ENCODE data around the gene CYTH1.

Gene CYTH1

GRCh38 chr17:78781893-78782304 lies at the start of gene CYTH1:
Gene CYTH1, minus strand, starts transcription at chr17:78782273. Its CDS starts 50 bp downstream, at chr17:78782223.
- no peak for DNase-seq

- no peak for DNase-seq
Observed at GRCh38 chr17:78829477-78829876, 47.4 kb upstream of the CYTH1 start.

GRCh38 chr17:78828470-78829185 lies 46.6 kb upstream of the CYTH1 start:
- no peak for DNase-seq

DNA sequence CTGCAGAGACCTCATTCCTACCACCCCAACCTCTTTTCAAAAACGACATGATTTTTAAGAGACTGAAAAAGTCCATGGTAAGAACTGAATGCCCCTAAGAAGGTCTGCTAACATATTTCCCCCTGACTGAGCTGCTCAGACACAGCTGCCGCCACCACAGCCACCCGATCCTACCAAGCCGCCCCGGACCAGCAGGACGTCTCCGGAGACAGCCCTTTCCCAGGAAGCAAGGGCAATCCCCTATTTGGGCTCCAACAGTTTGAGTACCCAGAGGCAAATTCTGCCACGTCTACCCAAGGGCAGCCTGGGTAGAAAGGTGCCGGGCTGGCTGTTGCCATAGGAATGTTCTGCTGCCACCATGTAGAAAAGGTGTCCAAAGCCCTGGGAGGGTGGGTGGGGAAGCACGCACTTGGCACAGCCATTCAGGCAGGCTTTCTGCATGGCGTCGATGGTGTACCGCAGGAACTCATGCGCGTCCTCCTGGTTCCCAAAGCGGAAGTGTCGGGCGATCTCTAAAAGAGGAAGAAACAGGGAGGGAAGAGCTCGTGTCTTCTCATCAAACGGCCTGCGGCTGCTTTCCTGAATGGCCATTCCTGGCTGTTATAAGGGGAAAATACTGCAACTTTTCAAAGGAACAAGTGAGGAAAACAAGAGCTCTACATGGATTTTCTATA lies 44.9 kb upstream of the CYTH1 start:
- DNase-seq: no peak

- no peak for DNase-seq
Observed at GRCh38 chr17:78826421-78826820, 44.3 kb upstream of the CYTH1 start.

DNA sequence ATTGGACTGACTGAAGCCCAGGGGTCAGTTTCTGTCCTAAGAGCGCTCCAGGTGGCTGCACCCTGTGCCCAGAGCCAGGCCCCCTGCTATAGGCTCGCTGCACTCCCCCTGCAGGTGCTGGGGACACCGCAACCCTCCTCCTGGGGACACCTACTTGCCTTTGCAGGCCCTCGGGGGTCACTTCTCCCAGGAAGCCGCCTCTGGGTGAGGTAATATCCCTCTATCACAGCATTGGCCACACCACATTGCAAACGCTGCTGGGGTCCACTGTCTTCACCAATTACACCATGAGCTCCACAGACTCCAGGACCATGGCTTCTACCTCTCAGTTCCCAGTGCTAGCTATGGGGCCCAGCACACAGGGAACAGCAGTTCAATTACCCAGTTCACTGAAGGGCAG lies 43.6 kb upstream of the CYTH1 start:
- DNase-seq: no peak

DNA sequence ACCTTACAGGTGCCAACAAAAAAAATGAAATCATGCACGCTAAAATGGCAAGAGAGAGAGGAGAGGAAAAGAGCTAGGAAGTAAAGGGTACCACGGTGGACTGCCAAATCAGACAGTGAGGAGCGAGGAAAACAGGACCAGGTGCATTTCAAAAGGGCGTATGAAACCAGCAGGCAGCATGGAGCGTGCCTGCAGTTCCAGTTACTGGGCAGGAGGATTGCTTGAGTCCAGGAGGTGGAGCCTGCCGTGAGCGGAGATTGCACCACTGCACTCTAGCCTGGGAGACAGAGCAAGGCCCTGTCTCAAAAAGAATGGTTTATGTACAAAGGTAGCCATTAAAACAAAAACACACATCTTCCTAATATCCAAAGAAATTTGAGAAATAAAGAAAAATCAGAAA lies 42.2 kb upstream of the CYTH1 start:
- no peak for DNase-seq

DNA sequence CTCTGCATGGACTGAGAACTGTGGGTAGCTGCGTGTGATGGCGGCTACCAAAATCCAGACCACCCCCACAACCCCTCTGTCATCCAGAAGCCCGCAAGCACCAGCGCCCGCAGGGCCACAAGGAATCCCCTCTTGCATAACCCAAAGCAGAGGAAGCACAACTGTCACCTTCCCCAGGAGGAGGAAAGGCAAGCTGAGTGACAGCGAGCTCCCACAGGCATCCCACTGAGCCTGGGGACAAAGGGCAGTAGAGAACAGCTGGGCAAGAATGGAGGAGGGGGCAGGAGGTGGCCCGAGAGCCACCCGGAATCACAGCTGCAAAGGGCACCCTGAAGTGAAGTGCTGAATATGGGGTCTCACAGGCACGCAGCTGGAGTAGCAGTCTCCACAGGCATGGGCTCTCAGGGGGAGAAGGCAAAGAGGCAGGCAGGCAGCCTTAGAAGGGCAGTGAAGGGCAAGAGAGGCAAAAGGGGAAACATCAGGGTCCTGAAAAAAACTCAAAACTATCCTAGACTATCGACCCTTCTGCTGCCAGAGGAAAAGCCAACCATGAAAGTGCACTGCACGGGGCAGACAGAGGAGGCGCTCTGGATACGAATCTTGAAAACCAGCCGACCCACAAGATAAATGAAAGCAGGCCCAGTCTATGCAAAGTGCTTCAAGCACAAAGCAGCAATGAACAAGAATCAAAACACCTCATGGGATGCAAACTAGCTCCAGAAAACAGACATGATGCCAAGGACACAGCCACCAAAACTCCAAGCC lies 41.4 kb upstream of the CYTH1 start:
- DNase-seq: no peak

- DNase-seq: no peak
Observed at GRCh38 chr17:78822552-78822951, 40.5 kb upstream of the CYTH1 start.

GRCh38 chr17:78821961-78822360 lies 39.9 kb upstream of the CYTH1 start:
- DNase-seq: no peak

- DNase-seq: no peak
Observed at GRCh38 chr17:78820841-78821240, 38.8 kb upstream of the CYTH1 start.

DNA sequence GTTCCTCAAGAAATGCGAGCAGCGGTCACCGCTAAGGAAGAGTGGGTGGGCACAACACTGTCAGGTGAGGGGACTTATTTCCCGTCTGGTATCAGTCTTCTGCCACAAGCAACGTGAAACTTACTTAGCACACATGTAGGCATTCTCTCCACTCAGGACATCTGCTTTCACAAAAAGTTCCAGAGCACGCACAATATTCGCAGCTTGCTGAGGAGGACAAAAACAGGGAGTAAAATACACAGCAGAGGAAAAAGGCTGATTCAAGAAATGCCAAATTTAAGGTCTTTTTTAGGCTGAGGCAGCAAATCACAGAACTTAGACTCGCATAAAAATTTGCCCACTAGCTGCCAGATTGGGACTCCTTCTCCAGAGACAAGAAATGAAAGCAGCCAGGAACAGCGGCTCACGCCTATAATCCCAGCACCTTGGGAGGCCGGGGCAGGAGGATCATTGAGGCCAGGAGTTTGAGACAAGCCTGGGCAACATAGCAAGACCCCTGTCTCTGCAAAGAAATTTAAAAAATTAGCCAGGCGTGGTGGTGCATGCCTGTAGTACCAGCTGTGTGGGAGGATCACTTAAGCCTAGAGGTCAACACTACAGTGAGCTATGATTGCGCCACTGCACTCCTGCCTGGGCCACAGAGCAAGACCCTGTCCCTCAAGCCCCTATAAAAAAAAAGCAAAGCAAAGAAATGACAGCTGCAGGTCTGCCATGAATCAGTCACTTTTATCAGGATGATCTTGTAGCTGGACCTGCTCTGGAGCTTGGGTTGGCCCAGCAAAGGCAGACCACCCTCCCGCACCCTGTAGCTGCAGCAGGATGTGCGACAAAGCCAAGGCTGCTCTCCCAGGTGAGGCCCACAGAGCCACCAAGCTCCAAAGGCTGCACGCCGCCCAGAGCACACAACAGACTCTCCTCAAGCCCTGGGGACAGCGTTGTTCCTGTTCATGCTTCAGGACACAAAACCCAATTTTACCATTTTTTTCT lies 38.0 kb upstream of the CYTH1 start:
- DNase-seq: no peak

DNA sequence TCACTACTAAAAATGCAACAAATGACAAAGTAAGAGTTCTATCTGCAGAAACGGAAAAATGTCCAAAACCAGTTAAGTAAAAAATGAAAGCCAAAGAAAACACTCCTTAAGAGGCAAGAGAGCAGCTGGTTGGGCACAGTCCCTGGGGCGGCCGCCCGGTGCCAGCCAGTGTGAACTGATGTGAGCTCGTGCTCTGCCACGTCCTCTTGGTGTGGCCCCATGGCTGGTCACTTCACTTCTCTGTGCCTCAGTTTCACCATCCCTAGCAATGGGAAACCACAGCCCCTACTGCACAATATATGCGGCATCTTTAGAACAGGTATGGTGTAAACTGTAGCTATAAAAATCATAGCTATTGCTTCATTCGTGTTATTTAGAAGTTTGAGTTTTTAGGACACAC lies 37.3 kb upstream of the CYTH1 start:
- DNase-seq: no peak

DNA sequence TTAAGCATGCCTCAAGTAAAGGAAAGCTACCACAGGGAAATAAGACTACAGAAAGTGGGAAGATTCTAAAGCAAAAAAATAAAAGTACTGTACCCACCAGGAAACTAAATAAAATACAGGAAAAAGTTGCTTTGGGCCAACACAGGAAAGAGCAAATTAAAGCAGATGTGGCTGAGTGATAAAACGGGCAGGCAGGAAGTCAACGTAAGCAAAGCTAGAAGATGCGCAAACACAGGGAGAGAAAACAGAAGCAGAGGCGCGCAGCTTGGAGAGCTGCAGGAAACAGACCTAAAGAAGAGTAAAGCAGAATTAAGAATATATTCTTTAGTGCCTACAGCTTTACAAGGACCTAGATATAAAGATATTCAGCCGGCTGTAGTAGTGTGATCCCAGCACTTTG lies 36.9 kb upstream of the CYTH1 start:
- DNase-seq: no peak

DNA sequence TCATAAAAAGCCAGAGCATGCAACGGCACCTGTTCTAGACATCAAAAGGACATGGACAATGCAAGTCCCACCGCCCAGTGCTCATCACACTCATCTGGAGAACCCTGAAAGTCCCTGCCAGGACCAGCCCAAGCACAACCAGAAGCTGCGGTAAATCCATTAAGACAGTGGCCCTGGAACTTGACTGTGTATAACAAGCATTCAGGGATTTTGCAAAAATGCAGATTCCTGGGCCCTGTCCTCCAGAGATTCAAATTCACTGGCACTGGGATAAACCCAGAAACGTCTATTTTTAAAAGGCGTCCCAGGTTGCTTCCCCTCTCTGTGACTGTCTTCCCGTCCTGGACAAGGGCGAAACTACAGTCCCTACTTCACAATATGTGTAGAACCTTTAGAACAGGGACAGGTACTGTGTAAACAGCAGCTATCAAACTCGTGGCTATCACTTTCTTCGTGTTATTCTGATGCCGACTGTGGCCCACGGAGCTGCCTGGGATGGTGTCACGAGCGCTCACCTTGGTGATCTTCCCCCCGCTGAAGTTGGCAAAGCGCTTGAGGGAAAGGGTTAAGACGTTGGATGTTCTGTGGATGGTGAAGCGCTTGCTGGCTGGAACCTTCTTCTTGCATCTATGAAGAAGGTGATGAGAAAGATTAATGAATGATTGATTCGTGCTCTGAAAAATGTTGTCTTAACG lies 36.2 kb upstream of the CYTH1 start:
- DNase-seq: no peak

GRCh38 chr17:78817123-78817522 lies 35.0 kb upstream of the CYTH1 start:
- DNase-seq: no peak

GRCh38 chr17:78815696-78816095 lies 33.6 kb upstream of the CYTH1 start:
- no peak for DNase-seq

DNA sequence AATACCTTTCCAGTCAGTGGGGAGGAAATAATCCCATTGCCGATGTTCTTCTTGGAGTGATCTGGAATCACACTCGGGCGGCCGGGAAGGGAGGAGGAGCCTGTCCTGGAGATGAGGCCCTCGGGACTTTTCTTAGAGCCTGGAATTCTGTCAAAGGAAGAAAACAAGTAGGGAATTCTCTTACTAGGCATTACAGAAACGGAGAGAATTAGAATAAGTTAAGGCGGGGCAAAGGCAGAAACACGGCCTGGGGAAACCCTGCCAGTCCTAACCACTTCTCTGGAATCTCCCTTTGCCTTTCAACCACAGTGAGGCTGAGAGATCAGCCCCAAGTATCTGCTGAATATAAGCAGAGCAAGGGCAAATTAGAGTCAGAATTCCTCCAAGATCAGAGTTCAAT lies 30.8 kb upstream of the CYTH1 start:
- no peak for DNase-seq

GRCh38 chr17:78808163-78808562 lies 26.1 kb upstream of the CYTH1 start:
- DNase-seq: no peak

DNA sequence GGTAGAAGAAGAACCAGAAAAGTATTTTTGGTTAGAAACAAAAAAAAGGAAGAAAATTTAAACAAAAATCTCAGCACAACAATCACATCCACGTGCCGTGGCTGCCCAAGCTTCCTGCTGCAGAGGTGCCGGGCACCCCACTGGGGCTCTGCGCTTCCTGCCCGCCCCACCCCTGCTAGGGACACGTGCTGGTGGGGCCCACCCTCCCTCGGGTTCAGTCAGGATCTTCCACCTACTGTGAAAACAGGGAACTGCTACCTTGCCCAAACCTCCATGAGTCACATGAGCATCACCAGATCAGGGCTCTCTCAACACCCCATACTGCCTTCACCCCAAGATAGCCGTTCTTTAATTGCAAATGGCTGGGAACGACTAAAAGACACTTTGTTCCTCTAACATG lies 24.4 kb upstream of the CYTH1 start:
- no peak for DNase-seq

GRCh38 chr17:78805301-78805700 lies 23.2 kb upstream of the CYTH1 start:
- DNase-seq: no peak

DNA sequence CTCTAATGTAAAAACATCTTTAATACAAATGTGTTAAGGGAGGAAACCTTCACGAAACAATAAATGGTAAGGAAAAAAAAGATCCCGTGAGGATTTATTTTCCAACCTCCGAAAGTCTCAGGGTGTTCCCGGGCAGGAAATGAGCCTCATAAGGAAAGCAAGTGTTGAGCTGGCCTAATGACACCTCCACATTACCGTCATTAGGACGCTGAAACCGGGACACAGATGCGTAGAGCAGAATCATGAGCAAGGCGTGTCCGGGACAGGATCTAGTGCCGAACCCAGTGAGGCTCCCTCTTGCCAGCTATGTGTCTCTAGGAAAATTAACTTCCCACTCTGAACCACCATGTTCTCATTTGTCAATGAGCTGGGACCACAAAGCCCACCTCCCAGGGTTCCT lies 22.7 kb upstream of the CYTH1 start:
- DNase-seq: no peak
